HG03460 (cell line): ENCODE results near the gene DEPDC1B.
"Not testable (repeated sequence)": the region's sequence is repeated elsewhere in the genome, so short reads cannot be mapped to it uniquely, and the experiment has no call there.

Experiments used
- ATAC-seq: cut with Tn5 transposase; IDR thresholded peaks from one replicate; pipeline ENCODE4 v1.9.1; 2021; ENCODE audit not compliant: unreplicated experiment

Gene DEPDC1B, protein sequence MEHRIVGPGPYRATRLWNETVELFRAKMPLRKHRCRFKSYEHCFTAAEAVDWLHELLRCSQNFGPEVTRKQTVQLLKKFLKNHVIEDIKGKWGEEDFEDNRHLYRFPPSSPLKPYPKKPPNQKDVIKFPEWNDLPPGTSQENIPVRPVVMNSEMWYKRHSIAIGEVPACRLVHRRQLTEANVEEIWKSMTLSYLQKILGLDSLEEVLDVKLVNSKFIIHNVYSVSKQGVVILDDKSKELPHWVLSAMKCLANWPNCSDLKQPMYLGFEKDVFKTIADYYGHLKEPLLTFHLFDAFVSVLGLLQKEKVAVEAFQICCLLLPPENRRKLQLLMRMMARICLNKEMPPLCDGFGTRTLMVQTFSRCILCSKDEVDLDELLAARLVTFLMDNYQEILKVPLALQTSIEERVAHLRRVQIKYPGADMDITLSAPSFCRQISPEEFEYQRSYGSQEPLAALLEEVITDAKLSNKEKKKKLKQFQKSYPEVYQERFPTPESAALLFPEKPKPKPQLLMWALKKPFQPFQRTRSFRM

DNA sequence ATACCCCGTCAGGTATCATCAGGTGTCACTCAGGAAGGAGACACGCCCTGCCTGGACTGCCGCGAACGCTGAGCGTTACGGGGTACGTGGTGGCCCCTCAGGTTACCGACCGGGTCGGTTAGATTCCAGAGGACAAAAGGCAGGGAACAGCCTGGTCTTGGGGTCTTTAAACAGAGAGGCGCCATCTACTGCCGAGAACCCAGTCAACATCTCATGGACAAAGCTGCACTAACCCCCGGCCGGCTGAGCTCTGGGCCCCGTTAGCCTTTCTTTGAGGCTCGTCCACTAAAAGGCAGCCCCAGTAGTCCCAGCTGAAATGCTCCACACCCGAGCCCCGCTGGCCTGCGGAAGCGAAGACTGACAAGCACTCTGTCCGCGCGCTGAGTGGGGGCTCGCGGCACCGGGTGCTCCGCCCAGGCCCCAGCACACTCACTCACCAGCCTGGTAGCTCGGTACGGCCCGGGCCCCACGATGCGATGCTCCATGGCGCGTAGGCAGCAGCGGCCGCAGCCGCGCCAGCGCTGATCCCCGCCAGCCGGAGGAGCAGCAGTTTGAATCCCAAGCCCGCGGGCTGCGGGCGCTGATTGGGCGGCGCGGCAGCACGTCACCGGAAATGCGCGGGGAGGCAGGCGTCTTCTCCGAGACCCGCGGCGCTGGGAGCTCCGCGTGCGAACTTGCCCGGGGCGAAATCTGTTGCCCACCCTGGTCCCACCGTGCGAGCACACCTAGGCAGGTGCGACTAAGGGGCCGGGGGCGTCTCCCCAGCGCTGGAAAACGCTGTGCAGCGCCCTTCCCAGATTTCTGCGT, at the start of gene DEPDC1B:
TSS of gene DEPDC1B (minus strand) at position 558 of the 807 bp plus-strand sequence. CDS start at position 485, 73 bp downstream.
- ATAC-seq = peak; percentile 89

DNA sequence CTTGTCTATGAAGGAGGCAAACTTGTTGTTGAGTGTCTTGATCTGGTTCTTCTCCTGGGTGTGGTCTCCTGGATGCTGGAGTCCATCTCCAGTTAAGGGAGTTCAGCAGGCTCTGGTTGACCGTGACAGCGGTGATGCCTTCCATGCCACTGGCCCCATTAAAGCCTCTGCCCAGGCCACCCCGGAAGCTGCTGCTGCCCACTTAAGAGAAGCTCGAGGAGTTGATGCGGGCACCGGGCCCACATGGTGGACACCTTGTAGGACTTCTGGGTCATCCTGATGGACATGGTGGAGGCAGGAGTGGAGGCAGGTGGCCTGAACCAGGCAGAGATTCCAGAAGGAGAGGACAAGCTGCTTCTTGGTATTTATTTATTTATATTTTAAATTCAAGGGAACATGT, 44.7 kb upstream of the DEPDC1B start:
- ATAC-seq = no peak

DNA sequence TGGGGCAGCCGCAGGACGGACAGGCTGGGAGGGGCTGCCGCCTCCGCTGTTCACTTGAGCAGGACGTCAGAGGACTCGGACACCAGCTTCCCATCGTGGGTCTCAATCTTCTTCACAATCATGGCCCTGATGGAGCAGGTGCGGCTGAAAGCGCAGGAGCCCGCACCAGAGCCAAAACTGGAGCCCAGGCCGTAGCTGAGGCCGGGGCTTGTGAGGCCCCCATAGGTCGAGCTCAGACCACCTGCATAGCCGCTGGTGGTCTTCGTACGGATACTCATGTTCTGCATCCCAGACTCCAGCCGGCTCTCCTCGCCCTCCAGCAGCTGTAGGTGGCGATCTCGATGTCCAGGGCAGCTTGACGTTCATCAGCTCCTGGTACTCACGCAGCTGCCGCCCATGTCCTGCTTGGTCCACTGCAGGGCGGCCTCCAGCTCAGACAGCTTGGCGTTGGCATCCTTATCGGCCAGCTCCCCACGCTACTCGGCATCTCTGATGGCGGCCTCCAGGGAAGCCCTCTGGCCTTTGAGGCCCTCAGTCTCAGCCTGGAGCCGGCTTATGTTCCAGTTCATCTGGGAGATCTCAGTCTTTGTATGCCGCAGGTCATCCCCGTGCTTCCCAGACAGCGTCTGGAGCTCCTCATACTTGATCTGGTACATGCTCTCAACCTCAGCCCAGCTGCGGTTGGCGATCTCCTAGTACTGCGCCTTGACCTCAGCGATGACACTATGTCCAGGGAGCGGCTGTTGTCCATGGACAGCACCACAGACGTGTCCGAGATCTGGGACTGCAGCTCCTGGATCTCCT, 43.7 kb upstream of the DEPDC1B start:
- ATAC-seq = no peak

DNA sequence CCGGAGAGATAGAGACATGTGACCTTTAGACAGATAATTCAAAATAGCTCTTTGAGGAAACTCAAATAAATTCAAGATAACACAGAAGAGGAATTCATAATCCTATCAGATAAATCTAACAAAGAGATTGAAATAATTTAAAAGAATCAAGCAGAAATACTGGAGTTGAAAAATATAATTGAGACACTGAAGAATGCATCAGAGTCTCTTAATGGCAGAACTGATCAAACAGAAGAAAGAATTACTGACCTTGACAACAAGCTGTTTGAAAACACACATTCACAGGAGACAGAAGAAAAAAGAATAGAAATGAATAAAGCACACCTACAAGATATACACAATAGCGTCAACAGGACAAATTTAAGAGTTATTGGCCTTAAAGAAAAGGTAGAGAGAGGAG, 40.4 kb upstream of the DEPDC1B start:
- no peak for ATAC-seq

DNA sequence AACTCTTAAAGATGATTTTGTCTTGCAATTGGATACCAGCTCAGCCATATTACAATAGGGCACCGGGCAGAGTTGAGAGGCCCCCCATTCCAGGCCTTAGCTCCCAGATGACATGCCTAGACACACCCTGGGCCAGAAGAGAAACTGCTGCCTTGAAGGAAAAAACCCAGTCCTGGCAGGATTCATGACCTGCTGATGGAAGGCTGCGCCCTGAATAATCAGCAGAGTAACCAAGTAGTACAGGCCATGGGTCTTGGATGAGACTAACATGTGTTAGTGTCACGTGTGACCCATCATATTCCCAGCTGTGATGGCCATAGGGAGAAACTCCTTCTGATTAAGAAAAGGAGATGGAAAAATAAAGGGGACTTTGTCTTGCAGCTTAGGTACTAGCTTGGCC, 39.0 kb upstream of the DEPDC1B start:
- no peak for ATAC-seq

DNA sequence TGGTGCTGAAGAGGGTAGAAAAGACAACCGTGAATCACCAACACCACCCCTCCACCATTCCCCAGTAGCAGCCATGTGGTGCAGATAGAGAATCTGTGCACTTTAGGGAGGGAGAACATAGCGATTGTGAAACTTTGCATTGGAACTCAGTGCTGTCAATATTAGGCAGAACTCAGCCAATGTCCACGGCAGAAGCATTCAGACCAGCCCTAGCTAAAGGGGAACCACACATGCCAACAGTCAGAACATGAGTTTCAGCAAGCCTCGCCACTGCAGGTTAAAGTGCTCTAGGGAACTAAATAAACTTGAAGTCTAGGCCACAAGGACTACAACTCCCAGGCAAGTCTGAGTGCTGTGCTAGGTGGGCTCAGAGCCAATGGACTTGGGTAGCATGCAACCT, 38.5 kb upstream of the DEPDC1B start:
- ATAC-seq = no peak

DNA sequence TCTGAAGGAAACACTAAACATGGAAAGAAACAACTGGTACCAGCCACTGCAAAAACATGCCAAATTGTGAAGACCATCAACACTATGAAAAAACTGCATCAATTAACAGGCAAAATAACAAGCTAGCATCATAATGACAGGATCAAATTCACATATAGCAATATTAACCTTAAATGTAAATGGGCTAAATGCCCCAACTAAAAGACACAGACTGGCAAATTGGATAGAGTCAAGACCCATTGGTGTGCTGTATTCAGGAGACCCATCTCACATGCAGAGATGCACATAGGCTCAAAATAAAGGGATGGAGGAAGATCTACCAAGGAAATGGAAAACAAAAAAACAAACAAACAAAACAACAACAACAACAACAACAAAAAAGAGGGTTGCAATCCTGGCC, 30.9 kb upstream of the DEPDC1B start:
- not testable (repeated sequence) for ATAC-seq

DNA sequence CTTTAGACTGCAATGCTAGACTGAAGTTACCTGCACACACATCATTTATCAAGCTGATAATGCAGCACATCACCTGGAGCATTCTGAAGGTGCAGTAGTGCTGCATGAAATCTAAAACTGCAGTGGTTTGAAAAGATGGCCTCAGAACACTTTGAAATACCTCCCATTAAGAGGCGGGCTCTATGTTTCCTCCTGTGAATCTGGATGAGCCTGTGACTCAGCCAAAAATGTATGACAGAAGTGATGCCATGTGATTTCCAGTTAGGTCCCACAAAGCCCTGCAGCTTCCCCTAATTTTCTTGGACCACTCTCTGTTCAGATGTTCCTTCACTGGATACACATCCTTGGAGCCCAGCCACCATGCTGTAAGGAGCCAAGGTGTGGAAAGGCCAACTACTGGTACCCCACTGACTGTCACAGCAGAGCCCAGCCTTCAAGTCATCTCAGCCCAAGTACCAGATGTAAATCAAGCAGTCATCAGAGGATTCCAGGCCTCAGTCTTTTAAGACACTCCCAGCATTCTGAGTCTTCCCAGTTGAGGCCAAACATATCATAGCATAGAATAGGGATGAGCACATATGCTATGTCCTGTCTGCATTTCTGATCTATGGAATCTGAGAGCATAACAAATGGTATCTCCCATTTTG, 27.2 kb upstream of the DEPDC1B start:
- no peak for ATAC-seq

DNA sequence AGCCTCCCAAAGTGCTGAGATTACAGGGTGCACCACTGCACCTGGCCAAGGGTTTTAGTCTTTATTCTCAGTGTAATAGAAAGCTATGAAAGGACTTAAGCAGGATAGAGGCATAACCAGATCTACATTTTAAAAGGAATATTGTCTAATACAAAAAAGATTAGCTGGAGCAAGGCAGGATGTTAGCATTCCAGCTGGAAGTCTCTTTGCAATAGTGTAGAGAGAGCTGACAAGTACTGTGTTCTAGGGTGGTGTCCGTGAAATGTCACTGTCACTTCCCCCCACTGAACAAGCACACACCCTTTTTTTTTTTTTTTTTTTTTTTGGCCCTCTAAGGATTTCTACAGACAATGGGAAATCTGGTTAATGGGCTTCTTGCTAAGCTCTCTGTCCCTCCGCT, 24.2 kb upstream of the DEPDC1B start:
- ATAC-seq = no peak

DNA sequence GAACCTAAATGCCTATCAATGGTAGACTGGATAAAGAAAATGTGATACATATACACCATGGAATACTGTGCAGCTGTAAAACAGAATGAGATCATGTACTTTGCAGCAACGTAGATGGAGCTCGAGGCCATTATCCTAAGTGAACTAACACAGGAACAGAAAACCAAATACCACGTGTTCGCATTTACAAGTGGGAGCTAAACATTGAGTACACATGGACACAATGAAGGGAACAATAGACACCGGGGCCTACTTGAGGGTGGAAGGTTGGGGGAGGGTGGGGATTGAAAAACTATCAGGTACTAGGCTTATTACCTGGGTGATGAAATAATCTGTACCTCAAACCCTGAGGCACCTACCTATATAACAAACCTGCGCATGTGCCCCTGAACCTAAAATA, 22.4 kb upstream of the DEPDC1B start:
- ATAC-seq = no peak

DNA sequence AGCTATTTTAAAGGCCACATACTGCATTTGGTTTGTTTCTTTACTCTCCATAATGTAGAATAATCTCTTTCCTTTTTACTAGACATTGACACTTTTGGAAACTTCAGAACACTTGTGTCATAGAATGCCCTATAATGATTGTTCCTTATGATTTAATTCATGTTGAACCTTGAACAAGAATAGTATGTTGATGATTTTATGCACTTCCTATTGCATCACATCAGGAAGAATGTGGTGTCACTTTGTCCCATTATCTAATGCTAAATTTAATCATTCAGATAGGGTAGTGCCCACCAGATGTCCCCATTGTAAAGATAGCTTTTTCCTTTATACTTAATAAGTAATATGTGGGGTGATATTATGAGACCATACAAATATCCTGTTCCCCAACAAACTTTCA, 19.4 kb upstream of the DEPDC1B start:
- no peak for ATAC-seq

DNA sequence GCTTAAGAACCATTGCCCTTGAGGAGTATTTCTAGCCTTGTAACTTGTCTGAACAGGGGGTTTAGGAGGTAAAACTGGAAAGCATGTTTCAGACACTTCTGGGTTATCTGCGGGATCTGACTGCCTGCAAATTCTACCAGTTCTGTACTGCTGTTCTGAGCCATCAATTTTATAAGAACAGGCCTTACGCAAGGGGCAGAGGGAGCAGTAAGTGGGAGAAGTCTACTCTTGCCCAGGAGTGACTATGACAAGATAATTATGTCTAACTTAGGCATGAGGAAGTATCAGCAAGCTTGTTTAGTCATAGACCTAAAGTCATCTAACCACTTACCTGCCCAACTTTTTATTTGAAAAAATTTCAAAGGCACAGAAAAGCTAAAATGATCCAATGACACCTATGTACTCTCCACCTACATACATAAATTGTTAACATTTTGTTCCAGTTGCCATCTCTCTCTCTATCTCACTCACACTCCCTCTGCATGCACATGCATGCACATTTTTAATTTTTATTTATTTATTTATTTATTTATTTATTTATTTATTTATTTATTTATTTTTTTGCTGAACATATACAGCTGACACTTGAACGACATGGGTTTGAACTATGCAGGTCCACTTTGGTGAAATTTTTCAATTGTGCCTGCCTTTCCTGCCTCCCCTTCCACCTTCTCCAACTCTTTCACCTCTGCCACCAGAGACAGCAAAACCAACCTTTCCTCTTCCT, 18.4 kb upstream of the DEPDC1B start:
- no peak for ATAC-seq

DNA sequence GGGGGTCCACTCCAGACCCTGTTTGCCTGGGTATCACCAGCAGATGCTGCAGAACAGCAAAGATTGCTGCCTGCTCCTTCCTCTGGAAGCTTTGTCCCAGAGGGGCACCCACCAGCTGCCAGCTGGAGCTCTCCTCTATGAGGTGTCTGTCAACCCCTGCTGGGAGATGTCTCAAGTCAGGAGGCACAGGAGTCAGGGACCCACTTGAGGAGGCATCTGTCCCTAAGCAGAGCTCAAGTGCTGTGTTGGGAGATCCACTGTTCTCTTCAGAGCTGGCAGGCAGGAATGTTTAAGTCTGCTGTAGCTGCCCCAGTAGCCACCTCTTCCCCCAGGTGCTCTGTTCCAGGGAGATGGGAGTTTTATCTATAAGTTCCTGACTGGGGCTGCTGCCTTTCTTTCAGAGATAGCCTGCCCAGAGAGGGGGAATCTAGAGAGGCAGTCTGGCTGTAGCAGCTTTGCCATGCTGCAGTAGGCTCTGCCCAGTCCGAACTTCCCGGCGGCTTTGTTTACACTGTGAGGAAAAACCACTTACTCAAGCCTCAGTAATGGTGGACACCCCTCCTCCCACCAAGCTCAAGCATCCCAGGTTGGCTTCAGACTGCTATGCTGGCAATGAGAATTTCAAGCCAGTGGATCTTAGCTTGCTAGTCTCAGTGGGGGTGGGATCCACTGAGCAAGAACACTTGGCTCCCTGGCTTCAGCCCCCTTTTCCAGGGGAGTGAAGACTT, 15.4 kb upstream of the DEPDC1B start:
- ATAC-seq = not testable (repeated sequence)

DNA sequence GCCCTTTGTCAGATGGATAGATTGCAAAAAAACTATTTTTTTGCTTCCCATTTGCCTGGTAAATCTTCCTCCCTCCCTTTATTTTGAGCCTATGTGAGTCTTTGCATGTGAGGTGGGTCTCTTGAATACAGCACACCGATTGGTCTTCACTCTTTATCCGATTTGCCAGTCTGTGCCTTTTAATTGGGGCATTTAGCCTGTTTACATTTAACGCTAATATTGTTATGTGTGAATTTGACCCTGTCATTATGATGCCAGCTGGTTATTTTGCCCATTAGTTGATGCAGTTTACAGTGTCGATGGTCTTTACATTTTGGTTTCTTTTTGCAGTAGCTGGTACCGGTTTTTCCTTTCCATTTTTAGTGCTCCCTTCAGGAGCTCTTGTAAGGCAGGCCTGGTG, 13.0 kb upstream of the DEPDC1B start:
- ATAC-seq = no peak

DNA sequence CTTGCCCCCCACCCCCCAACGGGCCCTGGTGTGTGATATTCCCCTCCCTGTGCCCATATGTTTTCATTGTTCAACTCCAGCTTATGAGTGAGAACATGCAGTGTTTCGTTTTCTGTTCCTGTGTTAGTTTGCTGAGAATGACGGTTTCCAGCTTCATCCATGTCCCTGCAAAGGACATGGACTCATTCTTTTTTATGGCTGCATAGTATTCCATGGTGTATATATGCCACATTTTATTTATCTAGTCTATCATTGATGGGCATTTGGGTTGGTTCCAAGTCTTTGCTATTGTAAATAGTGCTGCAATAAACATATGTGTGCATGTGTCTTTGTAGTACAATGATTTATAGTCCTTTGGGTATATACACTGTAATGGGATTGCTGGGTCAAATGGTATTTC, 11.9 kb upstream of the DEPDC1B start:
- not testable (repeated sequence) for ATAC-seq

DNA sequence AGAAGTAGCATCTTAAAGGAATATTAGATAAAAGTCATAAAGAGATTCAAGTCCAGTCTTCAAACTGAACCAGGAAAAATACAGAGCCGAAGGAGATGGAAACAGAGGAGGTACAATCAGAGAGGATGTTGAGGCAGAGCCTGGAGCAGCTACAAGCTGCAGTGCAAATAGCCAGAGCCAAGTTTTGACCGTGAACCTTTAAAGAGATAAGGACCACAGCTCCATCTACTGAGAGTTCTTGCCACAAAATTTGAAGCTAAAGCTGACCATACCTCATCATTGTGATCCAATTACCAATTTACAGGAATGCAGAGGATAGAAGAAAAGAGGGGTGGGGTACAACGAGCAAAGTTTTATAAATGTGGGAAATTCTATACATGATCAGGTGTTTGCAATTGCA, 10.4 kb upstream of the DEPDC1B start:
- no peak for ATAC-seq

DNA sequence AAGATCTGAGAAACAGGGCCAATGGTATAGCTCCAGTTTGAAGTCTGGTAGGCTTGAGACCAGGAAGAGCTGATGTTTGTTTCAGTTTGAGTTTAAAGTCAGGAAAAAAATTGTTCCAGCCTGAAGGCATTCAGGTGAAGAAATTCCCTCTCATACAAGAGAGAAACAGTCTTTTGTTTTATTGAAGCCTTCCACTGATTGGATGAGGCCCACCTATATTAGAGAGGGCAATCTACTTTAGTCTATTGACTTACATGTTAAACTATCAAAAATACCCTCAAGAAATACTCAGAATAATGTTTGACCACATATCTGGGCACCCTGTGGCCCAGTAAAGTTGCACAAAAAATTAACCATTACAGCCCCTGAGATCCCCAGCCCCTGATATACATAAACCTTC, 5.2 kb upstream of the DEPDC1B start:
- ATAC-seq = no peak

DNA sequence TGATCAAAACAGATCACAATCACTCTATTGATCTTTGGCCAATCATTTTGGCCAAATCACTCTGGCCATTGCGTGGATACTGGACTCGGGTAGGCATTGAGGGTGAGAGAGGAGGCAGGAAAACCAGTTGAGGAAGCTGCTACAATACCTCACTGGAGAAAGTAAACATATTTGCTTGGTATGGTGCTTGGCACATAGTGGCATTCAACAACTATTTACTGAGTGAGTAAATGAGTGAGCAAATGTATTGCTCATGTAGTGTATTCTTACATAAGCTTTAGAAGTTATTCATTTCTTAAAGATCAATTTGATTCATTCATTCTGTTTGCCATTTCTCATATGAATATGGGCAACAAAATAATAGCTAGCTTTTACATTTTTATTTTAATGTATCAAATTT, 4.0 kb upstream of the DEPDC1B start:
- no peak for ATAC-seq

DNA sequence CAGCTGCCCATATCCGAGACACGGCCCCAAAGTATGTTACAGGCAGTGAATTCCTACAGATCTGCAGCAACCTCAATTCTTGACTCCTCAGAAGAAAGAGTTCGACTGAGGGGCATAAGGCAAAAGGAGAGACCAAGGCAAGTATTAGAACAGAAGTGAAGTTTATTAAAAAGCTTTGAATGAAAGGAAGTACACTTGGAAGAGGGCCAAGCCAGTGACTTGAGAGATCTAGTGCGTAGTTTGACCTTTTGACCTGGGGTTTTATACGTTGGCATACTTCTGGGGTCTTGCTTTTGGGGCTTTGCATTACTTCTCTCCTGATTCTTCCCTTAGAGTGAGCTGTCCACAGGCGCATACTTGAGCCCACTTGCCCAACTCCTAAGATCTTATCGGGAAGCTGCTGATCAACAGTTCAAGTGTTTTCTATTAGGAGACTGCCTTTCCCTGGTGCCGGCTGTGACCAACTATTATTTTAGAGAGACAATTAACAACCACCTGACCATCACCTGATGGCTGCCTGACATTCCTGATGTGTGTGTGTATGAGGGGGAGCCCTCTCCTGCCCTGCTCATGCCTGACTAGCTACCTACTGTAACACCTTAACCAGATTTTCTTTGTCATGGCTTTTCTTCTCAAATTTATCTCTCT, 1.5 kb upstream of the DEPDC1B start:
- no peak for ATAC-seq
